ENCODE measurements around the gene SLC25A45.

DNA sequence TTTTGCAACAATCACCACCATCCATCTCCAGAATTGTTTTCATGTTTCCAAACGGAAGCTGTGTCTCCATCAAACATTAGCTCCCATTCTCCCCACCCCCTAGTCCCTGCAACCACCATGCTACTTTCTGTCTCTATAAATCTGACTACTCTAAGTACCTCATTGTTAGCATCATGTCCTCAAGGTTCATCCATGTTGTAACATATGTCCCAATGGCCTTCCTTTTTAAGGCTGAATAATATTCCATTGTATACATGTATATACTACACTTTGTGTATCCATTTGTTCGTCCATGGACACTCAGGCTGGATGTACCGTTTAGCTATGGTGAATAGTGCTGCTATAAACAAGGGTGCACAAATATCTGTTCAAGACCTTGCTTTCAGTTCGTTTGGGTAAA lies 57.0 kb downstream of the SLC25A45 start:
- TF ChIP-seq, protein P1, sequence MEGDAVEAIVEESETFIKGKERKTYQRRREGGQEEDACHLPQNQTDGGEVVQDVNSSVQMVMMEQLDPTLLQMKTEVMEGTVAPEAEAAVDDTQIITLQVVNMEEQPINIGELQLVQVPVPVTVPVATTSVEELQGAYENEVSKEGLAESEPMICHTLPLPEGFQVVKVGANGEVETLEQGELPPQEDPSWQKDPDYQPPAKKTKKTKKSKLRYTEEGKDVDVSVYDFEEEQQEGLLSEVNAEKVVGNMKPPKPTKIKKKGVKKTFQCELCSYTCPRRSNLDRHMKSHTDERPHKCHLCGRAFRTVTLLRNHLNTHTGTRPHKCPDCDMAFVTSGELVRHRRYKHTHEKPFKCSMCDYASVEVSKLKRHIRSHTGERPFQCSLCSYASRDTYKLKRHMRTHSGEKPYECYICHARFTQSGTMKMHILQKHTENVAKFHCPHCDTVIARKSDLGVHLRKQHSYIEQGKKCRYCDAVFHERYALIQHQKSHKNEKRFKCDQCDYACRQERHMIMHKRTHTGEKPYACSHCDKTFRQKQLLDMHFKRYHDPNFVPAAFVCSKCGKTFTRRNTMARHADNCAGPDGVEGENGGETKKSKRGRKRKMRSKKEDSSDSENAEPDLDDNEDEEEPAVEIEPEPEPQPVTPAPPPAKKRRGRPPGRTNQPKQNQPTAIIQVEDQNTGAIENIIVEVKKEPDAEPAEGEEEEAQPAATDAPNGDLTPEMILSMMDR (IDR thresholded peaks at IDR 0.05) = no peak
- TF ChIP-seq POLR2A (IDR thresholded peaks at IDR 0.05) = no peak
